Measurements from ENCODE around the gene PARK7.

Gene PARK7

DNA sequence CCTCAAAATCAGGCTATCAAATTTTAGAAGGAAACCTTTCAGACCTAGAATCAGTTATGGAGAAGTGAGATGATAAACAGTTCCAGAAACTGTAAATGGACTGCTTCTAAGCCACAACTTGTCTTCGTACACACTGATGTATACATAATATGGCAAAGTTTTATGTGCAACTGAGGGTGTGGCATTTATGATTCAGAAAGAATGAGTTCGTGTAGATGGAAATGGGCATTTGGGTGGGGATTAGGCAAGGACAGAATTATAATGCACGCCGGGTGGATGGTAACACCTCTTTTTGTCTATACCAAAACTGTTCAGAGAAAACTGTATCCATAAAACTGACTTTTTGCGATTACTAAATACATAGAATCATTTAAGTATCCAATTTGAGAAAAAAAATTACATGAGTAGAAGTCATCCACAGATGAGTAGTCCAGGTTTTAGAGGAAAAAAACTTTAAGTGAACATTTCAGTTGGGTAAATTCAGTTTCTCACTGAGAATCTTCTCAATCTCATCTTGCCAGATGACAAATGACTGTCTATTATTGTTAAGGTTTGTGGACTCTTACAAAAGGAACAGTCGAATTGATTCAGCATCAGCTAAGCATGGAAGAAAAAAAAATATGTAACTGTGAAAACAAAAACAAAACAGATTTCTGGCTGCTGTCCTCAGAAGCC, 42.1 kb downstream of the PARK7 start:
- H3K36me3 ChIP-seq (ENCODE audit: insufficient read depth, low read depth, low read length), result no peaks in the 10 kb centered on the region
- H3K9me3 ChIP-seq (ENCODE audit: insufficient read depth, low read depth, low read length), result no peaks in the 10 kb centered on the region
- no peaks in the 10 kb centered on the region for H3K27me3 ChIP-seq (ENCODE audit: insufficient read depth, low read length)
- peak overlapping the region; percentile 32; the same call in 1 of the 2 replicates for H3K9ac ChIP-seq (ENCODE audit: low read depth, low read length)
- H3K27ac ChIP-seq (ENCODE audit: low read length), result no peak overlapping the region
- H3K4me3 ChIP-seq (ENCODE audit: low read length), result no peak overlapping the region
- peaks cover 21% of the 10 kb centered on the region for H3K4me1 ChIP-seq (ENCODE audit: insufficient read depth, low read length)

DNA sequence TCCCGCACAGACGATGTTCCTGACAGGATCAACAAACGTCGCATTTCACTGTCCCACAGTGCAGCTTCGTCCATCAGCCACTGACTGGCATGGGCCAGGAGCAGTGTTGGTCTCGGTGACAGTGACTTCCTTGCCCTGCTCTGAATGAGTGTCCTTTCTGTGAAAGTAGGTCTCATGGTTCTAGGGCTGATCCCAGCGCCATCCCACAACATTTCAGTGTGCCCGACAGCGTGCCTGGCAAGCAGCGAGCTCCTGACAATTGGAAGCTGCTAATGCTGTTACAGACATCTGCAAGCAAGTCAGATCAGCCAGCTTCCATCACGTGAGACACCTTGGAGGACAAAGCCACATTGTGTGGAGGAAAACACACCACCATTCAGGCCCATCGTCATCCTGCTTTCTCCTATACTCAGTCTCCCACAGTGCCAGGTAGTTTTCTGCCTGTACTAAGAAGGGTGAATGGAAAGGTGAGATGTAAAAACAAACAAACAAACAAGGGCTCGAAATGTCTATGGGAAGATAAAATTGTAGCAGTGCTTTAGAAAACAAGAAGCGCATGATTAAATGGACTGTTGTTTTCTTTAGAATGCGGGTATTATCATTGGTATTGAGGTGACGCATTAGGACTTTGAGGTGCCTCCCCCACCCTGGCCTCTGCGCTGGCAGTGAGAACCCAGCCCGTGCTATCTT, 42.7 kb downstream of the PARK7 start:
- Histone ChIP-seq H3K4me3 (ENCODE audit: low read length) (no peak overlapping the region), H3K9ac (ENCODE audit: low read depth, low read length) (peak overlapping the region; percentile 32; the same call in 1 of the 2 replicates), H3K27ac (ENCODE audit: low read length) (no peak overlapping the region), H3K4me1 (ENCODE audit: insufficient read depth, low read length) (peaks cover 21% of the 10 kb centered on the region), H3K27me3 (ENCODE audit: insufficient read depth, low read length) (no peaks in the 10 kb centered on the region), H3K36me3 (ENCODE audit: insufficient read depth, low read depth, low read length) (no peaks in the 10 kb centered on the region), H3K9me3 (ENCODE audit: insufficient read depth, low read depth, low read length) (no peaks in the 10 kb centered on the region)

- Histone ChIP-seq H3K9me3 (ENCODE audit: insufficient read depth, low read depth, low read length) (no peaks in the 10 kb centered on the region), H3K4me1 (ENCODE audit: insufficient read depth, low read length) (peaks cover 21% of the 10 kb centered on the region), H3K9ac (ENCODE audit: low read depth, low read length) (peak overlapping the region; percentile 2; the same call in 1 of the 2 replicates), H3K27ac (ENCODE audit: low read length) (peak overlapping the region; percentile 46), H3K27me3 (ENCODE audit: insufficient read depth, low read length) (no peaks in the 10 kb centered on the region), H3K4me3 (ENCODE audit: low read length) (no peak overlapping the region), H3K36me3 (ENCODE audit: insufficient read depth, low read depth, low read length) (peaks cover 6% of the 10 kb centered on the region; the same call in 1 of the 2 replicates)
Observed at GRCh38 chr1:8004803-8005573, 43.5 kb downstream of the PARK7 start.

GRCh38 chr1:8006037-8006963, 44.8 kb downstream of the PARK7 start:
- Histone ChIP-seq H3K4me1 (ENCODE audit: insufficient read depth, low read length) (peaks cover 21% of the 10 kb centered on the region), H3K9me3 (ENCODE audit: insufficient read depth, low read depth, low read length) (no peaks in the 10 kb centered on the region), H3K36me3 (ENCODE audit: insufficient read depth, low read depth, low read length) (peaks cover 19% of the 10 kb centered on the region), H3K27me3 (ENCODE audit: insufficient read depth, low read length) (no peaks in the 10 kb centered on the region), H3K9ac (ENCODE audit: low read depth, low read length) (peak overlapping the region; percentile 30; the same call in 1 of the 2 replicates), H3K27ac (ENCODE audit: low read length) (no peak overlapping the region), H3K4me3 (ENCODE audit: low read length) (no peak overlapping the region)

DNA sequence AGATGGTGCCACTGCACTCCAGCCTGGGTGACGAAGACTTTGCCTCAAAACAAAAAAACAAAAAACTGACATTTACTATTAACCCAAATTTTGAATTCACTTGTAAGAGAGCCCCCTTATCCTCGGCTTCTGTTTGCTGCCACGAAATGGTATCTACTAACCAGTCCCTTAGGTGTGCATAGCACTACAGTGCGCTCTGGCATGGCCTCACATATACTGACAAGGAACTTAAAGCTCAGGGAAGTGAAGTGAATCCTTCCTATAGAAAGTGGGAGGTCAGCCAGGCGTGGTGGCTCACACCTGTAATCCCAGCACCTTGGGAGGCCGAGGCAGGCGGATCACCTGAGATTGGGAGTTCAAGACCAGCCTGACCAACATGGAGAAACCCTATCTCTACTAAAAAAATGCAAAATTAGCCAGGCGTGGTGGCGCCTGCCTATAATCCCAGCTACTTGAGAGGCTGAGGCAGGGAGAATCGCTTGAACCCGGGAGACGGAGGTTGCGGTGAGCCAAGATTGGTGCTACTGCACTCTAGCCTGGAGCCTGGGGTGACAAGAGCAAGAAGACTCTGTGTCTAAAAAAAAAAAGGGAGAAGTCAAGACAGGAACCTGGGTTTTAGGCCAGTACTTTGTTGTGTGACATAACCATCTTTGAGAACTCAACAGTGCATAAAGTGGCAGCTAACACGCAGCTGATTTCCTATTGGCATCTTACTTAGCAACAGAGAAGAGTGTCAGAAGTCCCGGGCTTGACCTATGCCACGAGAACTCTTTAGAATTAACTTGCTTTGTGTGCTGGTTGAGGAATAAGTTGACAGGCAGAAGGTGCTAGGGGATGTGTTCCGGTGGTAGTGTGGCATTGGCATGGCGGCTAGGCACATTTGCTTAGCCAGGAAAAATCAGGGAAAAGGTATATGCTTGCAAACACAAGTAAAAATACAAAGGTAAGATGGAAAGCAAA, 47.8 kb downstream of the PARK7 start:
- Histone ChIP-seq H3K36me3 (ENCODE audit: insufficient read depth, low read depth, low read length) (peaks cover 49% of the 10 kb centered on the region), H3K27ac (ENCODE audit: low read length) (no peak overlapping the region), H3K27me3 (ENCODE audit: insufficient read depth, low read length) (no peaks in the 10 kb centered on the region), H3K9ac (ENCODE audit: low read depth, low read length) (no peak overlapping the region), H3K9me3 (ENCODE audit: insufficient read depth, low read depth, low read length) (no peaks in the 10 kb centered on the region), H3K4me1 (ENCODE audit: insufficient read depth, low read length) (peaks cover 17% of the 10 kb centered on the region), H3K4me3 (ENCODE audit: low read length) (no peak overlapping the region)

- no peak overlapping the region for H3K27ac ChIP-seq (ENCODE audit: low read length)
- H3K27me3 ChIP-seq (ENCODE audit: insufficient read depth, low read length), result no peaks in the 10 kb centered on the region
- peaks cover 55% of the 10 kb centered on the region for H3K36me3 ChIP-seq (ENCODE audit: insufficient read depth, low read depth, low read length)
- H3K9me3 ChIP-seq (ENCODE audit: insufficient read depth, low read depth, low read length), result no peaks in the 10 kb centered on the region
- H3K4me3 ChIP-seq (ENCODE audit: low read length), result no peak overlapping the region
- H3K9ac ChIP-seq (ENCODE audit: low read depth, low read length), result no peak overlapping the region
- peaks cover 11% of the 10 kb centered on the region for H3K4me1 ChIP-seq (ENCODE audit: insufficient read depth, low read length)
Observed at GRCh38 chr1:8010080-8010664, 48.7 kb downstream of the PARK7 start.

DNA sequence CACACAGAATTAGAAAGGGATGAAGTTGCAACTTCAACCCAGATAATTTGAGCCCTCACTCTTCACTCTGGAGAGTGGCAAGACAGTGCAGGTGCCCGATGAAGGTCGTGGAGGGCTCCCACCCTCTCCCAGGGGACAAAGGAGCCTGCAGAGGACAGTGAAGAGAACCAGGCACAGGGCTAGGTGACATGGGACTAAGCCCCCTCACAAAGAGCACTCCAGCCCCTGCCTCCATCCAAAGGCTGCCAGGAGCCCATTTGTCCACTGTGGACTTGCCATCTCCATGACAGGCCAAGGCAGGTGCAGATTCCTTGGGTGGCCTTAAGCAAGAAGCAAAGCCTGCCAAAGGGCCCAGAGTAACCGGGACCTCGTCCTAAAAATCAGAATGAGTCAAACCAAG, 49.5 kb downstream of the PARK7 start:
- Histone ChIP-seq H3K36me3 (ENCODE audit: insufficient read depth, low read depth, low read length) (peaks cover 55% of the 10 kb centered on the region), H3K4me3 (ENCODE audit: low read length) (no peak overlapping the region), H3K9ac (ENCODE audit: low read depth, low read length) (no peak overlapping the region), H3K27me3 (ENCODE audit: insufficient read depth, low read length) (no peaks in the 10 kb centered on the region), H3K9me3 (ENCODE audit: insufficient read depth, low read depth, low read length) (no peaks in the 10 kb centered on the region), H3K4me1 (ENCODE audit: insufficient read depth, low read length) (peaks cover 15% of the 10 kb centered on the region), H3K27ac (ENCODE audit: low read length) (no peak overlapping the region)

- Histone ChIP-seq H3K9me3 (ENCODE audit: insufficient read depth, low read depth, low read length) (no peaks in the 10 kb centered on the region), H3K27ac (ENCODE audit: low read length) (no peak overlapping the region), H3K27me3 (ENCODE audit: insufficient read depth, low read length) (no peaks in the 10 kb centered on the region), H3K36me3 (ENCODE audit: insufficient read depth, low read depth, low read length) (peaks cover 55% of the 10 kb centered on the region), H3K9ac (ENCODE audit: low read depth, low read length) (no peak overlapping the region), H3K4me1 (ENCODE audit: insufficient read depth, low read length) (peaks cover 20% of the 10 kb centered on the region), H3K4me3 (ENCODE audit: low read length) (no peak overlapping the region)
Observed at GRCh38 chr1:8011923-8012858, 50.7 kb downstream of the PARK7 start.

DNA sequence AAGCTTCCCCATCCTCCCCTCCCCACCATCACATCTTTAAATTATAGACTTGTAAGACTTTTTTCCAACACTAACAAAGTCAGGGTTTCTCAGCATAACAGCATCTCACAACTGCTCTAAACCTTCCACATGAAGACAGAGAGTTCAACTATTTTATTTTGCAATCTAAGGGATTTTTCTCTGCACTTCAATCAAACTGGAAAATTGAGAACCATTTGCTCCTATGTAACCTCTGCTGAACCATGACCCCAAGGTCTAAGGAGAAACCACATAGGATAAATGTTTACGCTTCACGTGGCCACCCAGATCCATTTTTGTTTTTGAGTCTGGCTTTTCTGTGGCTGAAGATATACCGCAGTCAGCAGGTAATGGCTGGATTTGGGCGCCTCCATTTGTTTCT, 51.4 kb downstream of the PARK7 start:
- Histone ChIP-seq H3K9me3 (ENCODE audit: insufficient read depth, low read depth, low read length) (no peaks in the 10 kb centered on the region), H3K36me3 (ENCODE audit: insufficient read depth, low read depth, low read length) (peaks cover 55% of the 10 kb centered on the region), H3K4me1 (ENCODE audit: insufficient read depth, low read length) (peaks cover 28% of the 10 kb centered on the region), H3K4me3 (ENCODE audit: low read length) (no peak overlapping the region), H3K27ac (ENCODE audit: low read length) (no peak overlapping the region), H3K9ac (ENCODE audit: low read depth, low read length) (no peak overlapping the region), H3K27me3 (ENCODE audit: insufficient read depth, low read length) (no peaks in the 10 kb centered on the region)

Measured in iPS-20b (cell line).